NOMO-1 treated with DMSO at 0.1 percent for 48 hours (cell line): ENCODE measurements around the gene STIP1.
"Not testable (repeated sequence)": the region's sequence is repeated elsewhere in the genome, so short reads cannot be mapped to it uniquely, and the experiment has no call there.

Experiments
- DNase-seq: peaks from one replicate; lab custom pipeline; 2025; ENCODE audit not compliant: unreplicated experiment; lab: John Stamatoyannopoulos, UW

Gene STIP1

DNA sequence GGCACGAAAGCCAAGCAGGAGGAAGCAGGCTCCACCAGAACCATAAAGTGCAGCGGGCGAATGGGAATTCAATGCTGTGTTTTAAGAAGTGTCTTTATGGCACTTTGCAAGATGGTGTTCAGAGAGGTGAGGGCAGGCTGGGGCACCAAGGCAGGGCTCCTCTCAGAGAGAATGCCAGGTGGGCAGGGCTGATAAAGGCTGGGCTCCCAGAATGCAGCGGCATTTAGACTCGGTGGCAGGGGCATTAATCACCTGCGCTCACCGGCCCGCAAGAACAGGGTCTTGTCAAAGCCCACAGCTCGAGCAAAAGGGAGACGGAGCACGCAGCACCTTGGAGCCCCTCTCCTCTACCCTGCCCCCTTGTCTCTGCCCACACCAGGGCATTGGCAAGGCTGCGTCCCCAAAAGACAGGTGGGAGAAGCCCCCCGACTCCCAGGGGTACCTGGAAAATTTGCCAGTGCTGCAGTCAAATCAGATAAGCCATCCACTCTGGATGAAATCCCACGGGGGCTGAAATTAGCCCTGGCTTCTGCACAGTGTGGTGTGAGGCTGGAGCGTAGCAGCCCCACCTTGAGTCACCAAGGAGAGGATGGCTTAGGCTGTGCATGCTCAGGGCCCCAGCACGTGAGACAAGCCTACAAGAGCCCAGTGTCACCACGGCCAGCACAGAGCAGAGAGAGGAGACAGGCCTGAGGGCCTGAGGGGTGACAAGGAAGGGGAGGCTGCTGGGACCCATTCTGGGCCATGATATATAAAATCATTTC lies 28.2 kb upstream of the STIP1 start:
- no peak for DNase-seq

DNA sequence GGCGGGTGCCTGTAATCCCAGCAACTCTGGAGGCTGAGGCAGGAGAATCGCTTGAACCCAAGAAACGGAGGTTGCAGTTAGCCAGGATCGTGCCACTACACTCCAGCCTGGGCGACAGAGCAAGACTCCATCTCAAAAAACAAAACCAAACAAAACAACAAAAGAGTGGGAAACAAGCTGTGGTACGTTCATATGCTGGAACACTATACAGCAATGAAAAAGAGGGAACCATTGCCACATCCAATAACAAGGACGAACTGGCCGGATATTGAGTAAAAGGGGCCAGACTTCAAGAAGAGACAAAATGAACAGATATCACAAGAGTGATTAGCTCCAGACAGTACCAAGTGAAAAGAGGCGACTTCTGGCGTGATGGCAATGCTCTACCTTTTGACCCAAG lies 24.9 kb upstream of the STIP1 start:
- no peak for DNase-seq

DNA sequence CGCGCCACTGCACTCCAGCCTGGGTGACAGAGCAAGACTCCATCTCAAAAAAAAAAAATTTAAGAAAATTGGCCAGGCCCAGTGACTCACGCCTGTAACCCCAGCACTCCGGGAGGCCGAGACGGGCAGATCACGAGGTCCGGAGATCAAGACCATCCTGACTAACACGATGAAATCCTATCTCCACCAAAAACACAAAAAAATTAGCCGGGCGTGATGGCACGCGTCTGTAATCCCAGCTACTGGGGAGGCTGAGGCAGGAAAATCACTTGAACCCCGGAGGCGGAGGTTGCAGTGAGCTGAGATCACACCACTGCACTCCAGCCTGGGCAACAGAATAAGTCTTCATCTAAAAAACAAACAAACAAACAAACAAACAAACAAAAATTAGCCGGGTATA lies 23.2 kb upstream of the STIP1 start:
- DNase-seq = not testable (repeated sequence)

DNA sequence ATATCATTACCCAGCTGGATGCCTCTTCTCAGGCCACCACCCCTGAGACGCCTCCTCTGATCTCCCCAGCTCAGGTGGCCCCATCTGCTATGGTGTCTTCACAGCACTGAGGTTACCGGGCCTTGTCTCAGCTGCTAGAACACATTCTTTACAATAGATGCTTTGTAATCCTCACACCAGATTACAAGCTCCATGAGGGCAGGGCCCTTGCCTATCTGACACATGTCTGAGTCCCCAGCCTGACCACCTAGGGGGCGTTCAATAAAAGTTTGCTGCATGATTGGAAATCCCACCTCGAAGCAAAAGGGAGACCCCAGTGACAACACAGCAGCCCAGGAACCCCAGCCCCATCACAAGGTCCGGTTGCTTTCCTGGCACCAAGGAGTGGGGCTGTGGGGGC lies 22.0 kb upstream of the STIP1 start:
- DNase-seq = no peak

DNA sequence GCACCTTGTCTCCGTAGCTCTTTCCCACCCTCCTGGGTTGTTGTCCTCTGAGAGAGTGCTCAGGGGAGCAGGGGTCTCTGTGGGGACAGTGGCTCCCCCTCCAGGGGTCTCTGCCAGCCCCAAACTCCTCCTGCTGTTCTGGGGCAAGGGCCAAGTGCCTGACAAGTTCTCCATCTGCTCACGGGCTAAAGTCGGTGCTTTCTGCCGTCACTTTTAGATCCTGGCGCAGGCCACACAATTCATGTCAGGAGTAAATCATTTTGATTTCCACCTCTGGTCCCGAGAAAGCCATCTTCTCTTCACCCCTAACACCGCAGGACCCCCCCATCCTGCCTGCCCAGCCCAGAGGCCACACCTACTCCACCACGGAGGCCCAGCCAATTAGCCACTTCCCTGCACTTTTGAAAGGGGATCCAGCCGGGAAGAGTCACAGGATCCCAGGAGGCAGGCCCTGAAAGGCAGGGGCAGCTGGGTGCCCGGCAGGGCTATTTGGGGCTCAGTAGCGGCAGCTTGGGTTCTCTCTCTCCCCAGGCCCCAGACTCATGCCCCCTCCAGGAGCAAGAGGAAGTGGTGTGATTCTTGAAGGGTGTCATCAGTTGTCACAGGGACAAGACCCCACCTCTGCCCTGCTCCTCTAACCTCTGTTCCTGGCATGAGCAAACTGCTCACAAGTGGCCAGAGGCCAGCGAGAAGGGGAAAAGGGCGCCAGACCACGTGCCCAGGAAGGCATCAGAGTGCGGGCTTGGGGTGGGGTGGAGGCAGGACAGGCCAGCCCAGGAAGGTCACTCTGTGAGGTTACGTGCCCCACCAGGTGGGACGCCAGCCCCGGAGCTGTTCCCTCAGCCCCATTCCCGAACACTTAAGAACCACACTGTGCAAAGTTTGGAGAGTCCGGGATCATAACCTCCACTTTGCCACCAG lies 21.3 kb upstream of the STIP1 start:
- DNase-seq = peak; percentile 11

DNA sequence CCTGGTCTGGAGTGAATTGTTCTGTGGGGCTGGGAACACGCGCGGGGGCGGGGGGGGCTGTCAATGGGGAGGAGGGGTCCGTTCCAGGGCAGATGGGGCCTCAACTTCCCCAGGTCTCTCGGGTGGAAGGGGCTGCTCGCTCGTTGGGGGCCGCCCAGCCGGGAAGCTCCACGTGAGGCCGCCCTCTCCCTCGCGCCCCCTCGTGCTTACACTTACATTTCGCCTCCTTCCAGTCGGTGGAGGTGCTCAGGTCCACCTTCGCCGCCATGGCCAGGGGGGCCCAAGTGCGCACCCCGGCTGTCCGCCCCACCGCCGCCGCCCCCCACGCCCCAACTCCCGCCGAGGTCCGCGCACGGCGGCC lies 20.5 kb upstream of the STIP1 start:
- no peak for DNase-seq

DNA sequence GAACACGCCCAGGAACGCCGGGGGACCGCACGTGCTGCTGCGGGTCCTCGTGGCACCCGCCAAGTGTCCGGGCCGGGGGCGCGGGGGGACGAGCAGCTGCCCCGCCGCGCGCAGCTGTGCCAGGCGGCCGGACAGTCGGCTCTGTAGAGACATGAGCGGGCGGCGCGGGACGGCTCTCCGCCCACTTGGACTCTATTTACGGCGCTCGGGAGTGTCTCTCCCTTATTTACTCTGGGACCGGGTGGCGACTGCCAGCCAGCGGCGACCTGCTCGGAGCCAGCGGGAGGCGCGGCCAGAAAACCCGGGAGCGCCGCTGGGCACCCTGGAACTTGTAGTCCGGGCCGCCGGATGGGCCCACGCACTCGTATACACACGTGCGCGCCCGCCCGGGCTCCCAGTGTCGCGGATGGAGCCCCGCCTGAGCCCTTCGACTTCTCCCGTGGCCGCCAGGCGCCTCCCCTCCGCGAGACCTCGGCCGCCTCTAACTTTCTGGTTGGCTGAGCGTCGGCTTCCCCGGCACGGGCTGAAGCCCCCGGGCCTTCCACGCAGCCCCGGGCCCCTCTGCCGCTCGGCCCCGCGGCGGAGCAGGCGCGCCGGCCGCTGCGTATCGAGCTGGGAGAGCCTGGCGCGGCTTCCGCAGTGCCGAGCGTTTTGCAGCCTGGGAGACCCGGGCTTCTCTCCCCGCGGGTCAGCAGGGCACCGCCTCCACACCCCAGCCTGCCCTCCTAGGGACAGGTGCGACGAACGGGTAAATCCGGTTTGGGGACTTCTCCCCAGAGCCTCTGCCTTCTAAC lies 19.9 kb upstream of the STIP1 start, which contains the start of gene MACROD1:
Gene MACROD1, minus strand, starts transcription at position 272 of the 794 bp plus-strand sequence. Its CDS starts 119 bp downstream, at position 153.
- DNase-seq = peak; percentile 81

DNA sequence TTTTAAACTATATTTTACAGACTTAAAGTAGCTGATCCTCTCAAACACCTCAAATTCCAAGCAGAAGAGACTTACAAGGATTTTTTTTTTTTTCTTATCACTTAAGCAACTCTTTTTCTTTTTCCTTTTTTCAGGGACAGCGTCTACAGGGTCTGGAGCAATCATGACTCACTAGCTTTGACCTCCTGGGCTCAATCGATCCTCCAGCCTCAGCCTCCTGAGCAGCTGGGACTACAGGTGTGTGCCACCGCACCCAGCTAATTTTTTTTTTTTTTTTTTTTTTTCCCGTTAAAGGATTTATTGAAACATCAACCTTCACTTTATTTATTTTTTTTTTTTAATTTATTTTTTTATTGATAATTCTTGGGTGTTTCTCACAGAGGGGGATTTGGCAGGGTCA lies 15.6 kb upstream of the STIP1 start:
- no peak for DNase-seq

DNA sequence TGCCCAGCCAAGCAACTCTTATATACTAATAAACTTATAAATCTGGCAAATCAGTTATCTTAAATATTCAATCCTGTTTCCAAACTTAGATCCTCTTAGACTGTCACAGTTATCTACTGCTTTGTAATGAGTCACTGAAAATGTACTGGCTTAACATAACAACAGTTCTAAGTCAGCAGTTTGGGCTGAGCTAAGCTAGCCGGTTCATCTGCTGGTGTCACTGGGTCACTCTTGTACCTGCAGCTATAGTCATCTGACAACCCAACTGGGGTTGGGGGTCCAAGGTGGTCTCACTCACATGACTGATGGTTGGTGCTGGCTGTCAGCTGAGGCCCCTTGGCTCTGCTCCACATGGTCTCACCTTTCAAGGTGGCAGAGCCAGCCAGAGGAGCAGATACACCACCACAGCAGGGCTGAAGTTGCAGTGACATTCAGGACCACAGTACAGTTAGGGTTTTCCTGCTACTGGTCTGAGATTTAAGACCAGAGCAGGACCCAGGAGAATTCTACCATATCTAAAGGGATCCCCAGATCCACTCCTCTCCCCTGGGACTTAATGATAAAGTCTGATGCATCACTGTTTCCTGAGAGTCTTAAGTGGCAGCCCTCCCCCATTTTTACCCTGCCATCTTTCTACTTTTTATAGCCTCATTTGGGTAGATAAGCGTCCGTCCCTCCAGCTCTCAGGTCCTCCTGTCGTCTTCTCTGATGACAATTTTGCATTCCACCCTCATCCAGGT lies 12.2 kb upstream of the STIP1 start:
- no peak for DNase-seq

DNA sequence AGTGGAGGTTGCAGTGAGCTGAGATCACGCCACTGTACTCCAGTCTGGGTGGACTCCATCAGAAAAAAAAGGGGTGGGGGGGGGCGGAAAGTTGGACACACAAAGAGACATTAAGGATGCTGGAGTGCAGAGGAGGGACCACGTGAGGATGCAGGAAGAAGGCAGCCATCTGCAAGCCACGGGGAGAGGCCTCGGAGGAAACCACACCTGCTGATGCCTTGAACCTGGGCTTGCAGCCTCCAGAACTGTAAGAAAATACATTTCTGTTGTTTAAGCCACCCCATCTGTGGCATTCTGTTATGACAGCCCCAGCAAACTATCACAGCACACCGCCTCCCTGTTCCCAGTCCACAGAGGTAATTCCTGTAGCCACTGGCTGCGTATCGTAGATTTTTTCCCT lies 9.2 kb upstream of the STIP1 start:
- no peak for DNase-seq

DNA sequence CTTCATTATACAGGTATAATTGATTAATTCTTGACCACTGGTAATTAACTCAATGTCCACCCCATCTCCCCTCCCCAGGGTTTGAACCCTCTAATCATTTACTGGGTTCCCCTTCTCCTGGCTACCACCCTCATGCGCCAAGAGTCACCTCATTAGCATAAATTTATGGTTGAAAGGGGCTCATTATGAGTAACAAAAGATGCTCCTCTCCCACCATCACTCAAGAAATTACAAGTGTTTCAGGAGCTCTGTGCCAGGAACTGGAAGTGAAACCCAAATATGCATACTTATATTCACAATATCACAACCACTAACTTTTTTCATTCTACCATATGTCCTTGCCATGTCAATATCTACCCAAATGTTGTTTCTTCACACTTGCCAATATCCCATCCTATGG lies 7.8 kb upstream of the STIP1 start:
- no peak for DNase-seq

DNA sequence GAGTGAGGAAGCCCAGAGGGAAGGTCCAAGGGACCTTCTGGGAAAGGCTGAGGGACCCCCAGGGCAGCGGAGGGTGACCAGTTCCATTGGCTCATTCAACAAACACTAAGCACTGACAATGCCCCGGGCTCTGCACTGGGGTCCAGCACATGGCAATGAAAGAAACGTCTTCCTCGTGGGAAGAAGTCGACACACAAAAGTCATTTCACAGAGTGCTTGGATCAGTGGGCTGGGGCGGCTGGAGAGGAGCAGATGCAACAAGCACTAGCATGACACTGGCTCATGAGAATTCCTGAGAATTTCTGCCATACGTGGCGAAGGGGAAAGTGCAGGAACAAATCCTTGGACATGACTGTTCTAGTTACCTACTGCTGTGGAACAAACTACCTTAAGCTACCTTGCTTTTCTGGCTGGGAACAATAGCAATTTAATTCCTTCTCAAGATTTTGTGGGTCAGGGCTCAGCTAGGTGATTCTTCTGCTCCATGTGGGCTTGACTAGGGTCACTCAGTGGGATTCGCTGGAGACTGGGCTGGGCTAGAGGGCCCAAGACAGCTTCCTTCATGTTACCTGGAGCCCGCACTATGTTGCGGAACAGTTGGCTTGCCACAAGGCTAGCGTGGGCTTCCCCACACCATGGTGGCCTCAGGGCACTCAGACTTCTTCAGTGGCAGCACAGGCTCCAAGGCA lies 6.9 kb upstream of the STIP1 start:
- DNase-seq = no peak

DNA sequence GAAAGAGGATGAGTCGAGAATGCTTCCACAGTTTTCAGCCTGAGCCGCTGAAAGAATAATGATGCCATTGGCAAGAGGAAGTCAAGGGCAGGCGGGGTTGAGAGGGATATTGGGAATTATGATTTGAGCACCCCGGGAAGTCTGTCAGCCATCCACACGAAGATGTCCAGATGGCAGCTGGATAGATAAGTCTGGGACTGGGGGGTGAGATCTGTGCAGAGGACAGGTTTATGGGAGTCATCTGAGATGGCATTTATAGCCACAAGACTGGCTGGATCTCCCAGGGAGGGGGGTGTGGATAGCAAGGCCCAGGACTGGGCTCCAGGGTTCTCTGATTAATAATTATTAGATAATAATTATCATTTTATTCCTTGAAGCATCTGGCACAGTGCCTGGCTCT lies 5.1 kb upstream of the STIP1 start:
- DNase-seq = no peak

DNA sequence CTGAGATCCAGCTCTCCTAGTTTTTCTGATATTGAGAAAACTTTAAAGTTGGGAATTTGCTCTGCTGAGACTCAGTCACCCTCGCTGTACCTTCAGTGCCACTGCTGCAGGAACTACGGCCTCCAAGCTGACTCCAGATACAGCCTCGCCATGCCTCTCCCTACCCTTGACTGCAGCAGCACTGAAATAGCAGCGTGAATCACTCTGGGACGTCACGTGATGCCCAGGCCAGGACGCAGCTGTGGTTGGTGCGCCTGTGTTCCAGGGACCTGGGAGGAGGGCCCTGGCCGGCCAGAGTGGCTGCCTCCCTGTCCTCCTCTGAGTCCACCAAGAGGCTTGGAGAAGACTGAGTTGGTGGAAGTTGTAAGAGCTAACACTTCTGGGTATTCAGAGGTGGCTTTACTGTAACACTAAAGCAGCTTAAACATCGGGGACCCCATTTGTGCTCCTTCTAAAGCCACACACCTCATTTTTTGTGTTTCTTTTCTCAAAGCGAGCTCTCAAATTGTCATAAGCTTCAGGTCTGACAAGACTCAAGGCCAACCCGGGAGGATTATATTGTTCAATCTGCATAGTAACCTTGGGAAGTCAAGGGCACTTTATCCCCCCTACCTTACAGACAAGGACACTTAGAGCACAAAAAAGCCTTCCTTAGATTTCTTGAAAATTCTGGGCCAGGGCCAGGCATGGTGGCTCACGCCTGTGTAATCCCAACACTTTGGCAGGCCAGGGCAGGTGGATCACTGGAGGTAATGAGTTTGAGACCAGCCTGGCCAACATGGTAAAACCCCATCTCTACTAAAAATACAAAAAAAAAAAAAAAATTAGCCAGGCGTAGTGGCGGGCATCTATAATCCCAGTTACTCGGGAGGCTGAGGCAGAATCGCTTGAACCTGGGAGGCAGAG lies 4.2 kb upstream of the STIP1 start:
- peak; percentile 85 for DNase-seq

DNA sequence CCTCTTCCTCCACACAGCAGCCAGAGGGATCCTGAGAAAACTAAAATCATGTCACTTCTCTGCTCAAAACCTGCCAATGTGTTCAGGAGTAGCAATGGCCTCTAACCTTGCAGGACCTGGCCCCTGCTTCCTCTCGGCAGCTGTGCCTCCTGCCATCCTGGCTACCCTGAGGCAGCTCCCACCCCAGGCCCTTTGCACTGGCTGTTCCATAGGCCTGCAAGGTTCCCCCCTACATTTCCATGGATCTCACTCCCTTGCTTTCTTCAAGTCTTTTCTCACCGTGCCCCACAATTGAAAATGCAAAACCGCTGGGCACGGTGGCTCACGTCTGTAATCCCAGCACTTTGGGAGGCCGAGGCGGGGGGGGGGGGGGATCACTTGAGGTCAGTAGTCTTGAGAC lies 2.1 kb upstream of the STIP1 start:
- no peak for DNase-seq

DNA sequence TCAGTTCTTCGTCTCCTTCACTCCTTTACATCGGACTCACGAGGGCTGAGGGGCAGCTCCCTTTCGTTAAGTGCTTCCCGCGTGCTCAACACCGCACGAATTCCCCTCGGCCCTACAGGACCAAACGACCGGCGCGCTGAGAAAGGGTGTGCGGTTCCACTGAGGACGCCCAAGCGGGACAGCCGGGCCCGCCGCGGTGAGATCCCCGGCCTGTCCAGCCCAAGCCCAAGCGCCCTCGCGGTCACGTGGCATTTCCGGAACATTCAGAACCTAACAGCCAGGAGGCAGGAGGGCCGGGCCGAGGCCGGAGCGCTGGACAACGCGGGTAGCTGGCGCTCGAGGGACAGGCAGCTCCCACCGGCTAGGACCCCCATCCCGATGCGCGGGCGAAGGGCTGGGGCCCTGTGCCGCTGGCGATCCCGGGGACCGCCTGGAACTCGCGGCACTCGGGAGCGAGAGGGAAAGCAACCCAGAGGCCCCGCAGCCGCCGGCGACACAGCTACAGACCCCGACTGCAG lies 737 bp upstream of the STIP1 start:
- peak; percentile 50 for DNase-seq

DNA sequence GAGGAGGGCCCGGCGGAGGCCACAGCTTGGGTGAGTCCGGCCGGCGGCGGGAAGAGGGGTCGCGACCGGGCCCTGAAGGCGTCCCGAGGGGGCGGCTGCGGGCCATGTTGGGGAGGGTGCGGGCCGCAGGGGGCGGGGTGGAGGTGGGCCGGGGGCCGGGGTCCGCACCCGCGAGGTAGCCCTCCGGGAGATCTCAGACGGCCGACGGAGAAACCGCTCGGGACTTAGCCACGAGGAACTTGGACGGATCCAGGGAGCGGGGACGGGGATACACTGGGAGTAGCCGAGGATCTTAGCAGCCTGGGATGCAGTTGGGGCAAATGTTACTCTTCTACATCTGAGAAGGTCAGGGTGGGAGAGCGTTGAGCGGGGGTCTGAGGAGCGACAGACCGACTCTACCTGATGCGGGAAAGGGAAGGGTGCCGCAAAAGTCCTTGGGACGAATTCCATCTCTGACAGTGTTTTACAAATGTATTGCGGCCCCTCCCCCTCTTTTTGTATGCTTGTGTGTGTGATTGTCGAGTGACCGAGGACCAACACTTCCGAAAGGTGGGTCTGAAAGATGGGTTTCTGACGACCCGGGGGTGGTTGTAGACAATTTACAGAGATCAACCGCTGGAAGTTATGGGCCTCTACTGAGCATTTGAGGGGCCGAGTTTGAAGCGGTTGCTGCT lies 658 bp downstream of the STIP1 start:
- DNase-seq = no peak

DNA sequence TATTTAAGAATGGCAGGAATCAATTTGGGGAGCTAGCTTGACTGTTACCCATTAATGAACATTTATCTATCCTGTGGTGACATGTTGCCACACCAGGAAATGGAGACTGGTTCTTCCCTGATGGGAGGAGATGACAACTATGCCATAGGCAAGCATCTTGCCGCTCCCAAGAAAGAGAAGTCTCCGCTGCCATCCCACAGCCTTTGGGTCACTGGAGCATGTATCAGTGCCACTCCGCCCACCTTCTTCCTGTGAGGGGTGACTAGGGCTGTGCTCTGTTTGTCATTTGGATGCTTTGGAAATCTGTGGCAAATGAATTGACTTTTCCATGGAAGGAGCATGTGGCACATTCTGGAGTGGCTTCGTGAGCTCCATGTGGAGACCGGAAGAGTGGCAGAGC lies 6.5 kb downstream of the STIP1 start:
- DNase-seq = no peak
